Mucosa of descending colon (tissue), 3 donors: Measurements from ENCODE around the gene STPG2. TPM values are rescaled to one million over a fixed set of nuclear protein-coding genes. Genes with fewer than 3 reads are reported as not detected.
"Not testable (repeated sequence)": the region's sequence is repeated elsewhere in the genome, so short reads cannot be mapped to it uniquely, and the experiment has no call there.

Experiments used
- ATAC-seq: fragments of 200-7000 bp; cut with Tn5 transposase; one replicate; pipeline ENCODE4 v1.9.1; 2020; ENCODE audit warnings: mild to moderate bottlenecking, moderate library complexity
- DNase-seq, 3 donors: peaks; one replicate each; pipeline ENCODE4 v3.0.0-alpha.2; 2020
- H3K36me3 ChIP-seq: fragments of 200-600 bp; one replicate; pipeline ENCODE4 v1.8.0; 2021; ENCODE audit warnings: low read depth, mild to moderate bottlenecking
- H3K4me1 ChIP-seq: fragments of 200-600 bp; one replicate; pipeline ENCODE4 v1.8.0; 2021; ENCODE audit warnings: low read depth, mild to moderate bottlenecking
- H3K4me3 ChIP-seq: fragments of 200-600 bp; one replicate; pipeline ENCODE4 v1.8.0; 2021; ENCODE audit warnings: mild to moderate bottlenecking
- H3K9me3 ChIP-seq: fragments of 200-600 bp; one replicate; pipeline ENCODE4 v1.8.0; 2021; ENCODE audit warnings: mild to moderate bottlenecking
- CTCF ChIP-seq: fragments of 200-600 bp; IDR thresholded peaks from one replicate; pipeline ENCODE4 v1.8.0; 2022; ENCODE audit warnings: antibody characterized with exemption, mild to moderate bottlenecking
- intact Hi-C, 2 donors: fragments of 100-400 bp; cut with DNase I in 1 of 2; cut with micrococcal nuclease in 1 of 2; formaldehyde crosslinking; loops; one replicate each; pipeline versions ENCODE4 v1.11.0 to v1.11.1; 2022; cut with DNase I, micrococcal nuclease
- total RNA-seq, 3 donors: library from RNA; stranded (reverse); fragmentation: NEBNext Ultra II Directional in 2 of 3; extraction: Animal tissue kit (Norgen Biotek cat#: 25700) in 2 of 3; gene quantifications; one replicate each; pipeline versions ENCODE4 v1.2.1 to v1.2.4, GENCODE V29; 2021 to 2023
- donor health status: DM: no; HTN: no; CAD: no; lungs with moderate emphysema.
- donor health status: DM: no; HTN: no; CAD: no.
- donor health status: DM: no; HTN: yes; CAD: no.

STPG2 gene
- total RNA-seq, 3 donors from 2014 or later, result 0.17 to 1.3 (median 0.41) TPM

GRCh38 chr4:97582890-97583289 lies 560.4 kb downstream of the STPG2 start:
- no peaks in the 10 kb centered on the region for H3K36me3 ChIP-seq
- intact Hi-C loops, result no loop called here
- DNase-seq, result no peak
- H3K9me3 ChIP-seq, result no peaks in the 10 kb centered on the region
- ATAC-seq, result no peak
- no peak overlapping the region for H3K4me3 ChIP-seq
- no peak for TF ChIP-seq CTCF
- no peaks in the 10 kb centered on the region for H3K4me1 ChIP-seq

GRCh38 chr4:97577004-97577403 lies 566.3 kb downstream of the STPG2 start:
- no peaks in the 10 kb centered on the region for H3K36me3 ChIP-seq
- TF ChIP-seq CTCF, result no peak
- DNase-seq, result no peak
- H3K4me1 ChIP-seq, result no peaks in the 10 kb centered on the region
- no peak overlapping the region for H3K4me3 ChIP-seq
- no peak for ATAC-seq
- no peaks in the 10 kb centered on the region for H3K9me3 ChIP-seq
- intact Hi-C loops, result no loop called here

- TF ChIP-seq CTCF, result no peak
- Histone ChIP-seq H3K4me3 (no peak overlapping the region), H3K4me1 (no peaks in the 10 kb centered on the region), H3K36me3 (no peaks in the 10 kb centered on the region), H3K9me3 (no peaks in the 10 kb centered on the region)
- intact Hi-C loops, result no loop called here
- no peak for DNase-seq
- no peak for ATAC-seq
These were observed 583.3 kb downstream of the STPG2 start for GRCh38 chr4:97560009-97560408.

- TF ChIP-seq CTCF, result no peak
- no peaks in the 10 kb centered on the region for H3K9me3 ChIP-seq
- H3K4me1 ChIP-seq, result no peaks in the 10 kb centered on the region
- ATAC-seq (no peak), DNase-seq (no peak)
- no peak overlapping the region for H3K4me3 ChIP-seq
- intact Hi-C loops, result no loop called here
- no peaks in the 10 kb centered on the region for H3K36me3 ChIP-seq
These were observed 585.0 kb downstream of the STPG2 start for GRCh38 chr4:97558204-97558778.

DNA sequence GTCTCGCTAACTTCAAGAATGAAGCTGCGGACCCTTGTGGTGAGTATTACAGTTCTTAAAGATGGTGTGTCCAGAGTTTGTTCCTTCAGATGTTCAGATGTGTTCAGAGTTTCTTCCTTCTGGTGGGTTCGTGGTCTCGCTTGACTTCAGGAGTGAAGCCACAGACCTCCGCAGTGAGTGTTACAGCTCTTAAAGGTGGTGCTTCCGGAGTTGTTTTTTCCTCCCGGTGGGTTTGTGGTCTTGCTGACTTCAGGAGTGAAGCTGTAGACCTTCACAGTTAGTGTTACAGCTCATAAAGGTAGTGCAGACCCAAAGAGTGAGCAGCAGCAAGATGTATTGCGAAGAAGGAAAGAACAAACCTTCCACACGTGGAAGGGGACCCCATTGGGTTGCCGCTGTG lies 592.6 kb downstream of the STPG2 start:
- ATAC-seq, H3K4me1 ChIP-seq, H3K36me3 ChIP-seq, H3K9me3 ChIP-seq, H3K4me3 ChIP-seq, DNase-seq, intact Hi-C loops: not testable (repeated sequence)

GRCh38 chr4:97548943-97549583 lies 594.2 kb downstream of the STPG2 start:
- DNase-seq, result no peak
- Histone ChIP-seq H3K9me3 (no peaks in the 10 kb centered on the region), H3K4me1 (no peaks in the 10 kb centered on the region), H3K36me3 (no peaks in the 10 kb centered on the region), H3K4me3 (no peak overlapping the region)
- ATAC-seq, result no peak
- TF ChIP-seq CTCF, result no peak
- intact Hi-C loops, result no loop called here
